ENCODE measurements around the gene HELQ. TPM values are rescaled to one million over a fixed set of nuclear protein-coding genes. Genes with fewer than 3 reads are reported as not detected.

HELQ gene
- total and polyA plus RNA-seq, 2 donors (not counting 1 experiment from before 2014, with no cell fraction given) = 21.7 to 42.4 TPM

DNA sequence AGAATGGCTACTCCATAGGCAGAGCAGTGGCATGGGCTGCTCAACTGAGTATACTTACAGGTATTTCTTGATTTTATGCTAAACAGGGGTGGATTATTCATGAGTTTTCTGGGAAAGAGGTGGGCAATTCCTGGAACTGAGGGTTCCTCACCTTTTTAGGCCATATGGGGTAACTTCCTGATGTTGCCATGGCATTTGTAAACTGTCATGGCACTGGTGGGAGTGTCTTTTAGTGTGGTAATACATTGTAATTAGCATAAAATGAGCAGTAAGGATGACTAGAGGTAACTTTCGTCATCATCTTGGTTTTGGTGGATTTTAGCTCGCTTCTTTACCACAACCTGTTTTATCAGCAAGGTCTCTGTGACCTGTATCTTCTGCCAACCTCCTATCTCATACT, 72.8 kb downstream of the HELQ start:
- Histone ChIP-seq H4K20me1 (ENCODE audit: control insufficient read depth, insufficient read depth, low read length, poor library complexity, severe bottlenecking) (no peaks in the 10 kb centered on the region), H3K9me3 (ENCODE audit: control extremely low read depth in 1 of 3, control insufficient read depth in 2 of 3, insufficient read depth in 1 of 3, low read length in 2 of 3) (peaks cover 4 to 21% (median 13%) of the 10 kb centered on the region in 3 donors), H3K4me3 (ENCODE audit: control extremely low read depth in 1 of 5, extremely low read depth in 1 of 5, insufficient read depth in 1 of 5, low read depth in 2 of 5, low read length in 4 of 5) (no peak overlapping the region), H3K27ac (ENCODE audit: low read length in 2 of 2) (no peak overlapping the region), H3K4me1 (ENCODE audit: control insufficient read depth in 2 of 2, insufficient read depth in 2 of 2, low read length in 2 of 2) (peaks cover 18 to 27% of the 10 kb centered on the region in 2 donors), H3K4me2 (replicated peaks; ENCODE audit: low read depth, low read length, poor library complexity, severe bottlenecking) (no peak overlapping the region), H3K27me3 (replicated peaks in 1 of 4; ENCODE audit: control extremely low read depth in 1 of 4, control insufficient read depth in 3 of 4, insufficient read depth in 4 of 4, low read length in 3 of 4) (no peaks in the 10 kb centered on the region), H2AFZ (ENCODE audit: insufficient read depth, low read depth, low read length, poor library complexity, severe bottlenecking) (no peak overlapping the region), H3K36me3 (replicated peaks in 1 of 2; ENCODE audit: control extremely low read depth in 1 of 2, control insufficient read depth in 1 of 2, extremely low read depth in 1 of 2, insufficient read depth in 2 of 2, low read length in 1 of 2) (no peaks in the 10 kb centered on the region), H3K9ac (ENCODE audit: low read length) (no peak overlapping the region), H3K79me2 (ENCODE audit: control insufficient read depth, insufficient read depth, low read length) (no peaks in the 10 kb centered on the region)
- no peak overlapping the region for H3K4me3 Mint-ChIP-seq
- POLR2A ChIA-PET = no interaction called here
- DNase-seq (no peak), ATAC-seq (ENCODE audit: low read depth) (no peak)
- peaks cover 9% of the 10 kb centered on the region for H3K9me3 Mint-ChIP-seq (ENCODE audit: insufficient read depth)
- TF ChIP-seq EZH2 (IDR thresholded peaks at IDR 0.05; ENCODE audit: borderline replicate concordance, insufficient read depth, low read depth, low read length, poor library complexity, severe bottlenecking) (no peak), CTCF (IDR thresholded peaks at IDR 0.05) (no peak)
- no CpG with 5 or more reads among the region's 2 CpGs for WGBS (ENCODE audit: insufficient coverage)
- H3K27ac Mint-ChIP-seq = no peak overlapping the region
- CTCF ChIA-PET = no interaction called here
- H3K27me3 Mint-ChIP-seq = no peaks in the 10 kb centered on the region
- H3K4me1 Mint-ChIP-seq = peaks cover 25% of the 10 kb centered on the region
- intact Hi-C loops (cut with micrococcal nuclease) = no loop called here

DNA sequence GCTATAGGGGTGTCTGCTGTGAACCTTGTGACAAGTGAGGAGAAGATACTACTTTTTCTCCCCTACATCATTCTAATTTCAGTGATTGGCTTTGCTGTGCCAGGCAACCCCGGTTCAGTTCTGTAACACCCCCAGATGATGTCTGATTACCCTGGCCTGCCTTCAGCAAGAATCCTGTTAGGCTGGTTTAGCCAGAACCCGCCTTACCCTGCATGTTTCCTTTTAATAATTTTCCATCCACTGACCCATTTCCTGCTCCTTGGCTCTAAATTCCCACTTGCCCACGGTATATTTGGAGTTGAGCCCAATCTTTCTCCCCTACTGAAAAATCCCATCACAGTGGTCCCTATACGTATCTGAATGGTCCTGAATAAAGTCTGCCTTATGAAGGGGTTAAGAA, 74.5 kb downstream of the HELQ start:
- peaks cover 4 to 32% (median 15%) of the 10 kb centered on the region in 3 donors for H3K9me3 ChIP-seq (ENCODE audit: control extremely low read depth in 1 of 3, control insufficient read depth in 2 of 3, insufficient read depth in 1 of 3, low read length in 2 of 3)
- H3K4me2 ChIP-seq (replicated peaks; ENCODE audit: low read depth, low read length, poor library complexity, severe bottlenecking) = no peak overlapping the region
- H3K36me3 ChIP-seq (replicated peaks in 1 of 2; ENCODE audit: control extremely low read depth in 1 of 2, control insufficient read depth in 1 of 2, extremely low read depth in 1 of 2, insufficient read depth in 2 of 2, low read length in 1 of 2) = no peaks in the 10 kb centered on the region
- no peaks in the 10 kb centered on the region for H3K79me2 ChIP-seq (ENCODE audit: control insufficient read depth, insufficient read depth, low read length)
- DNase-seq (no peak), ATAC-seq (ENCODE audit: low read depth) (no peak)
- 94% methylated on average over 2 of the region's 4 CpGs for WGBS (ENCODE audit: insufficient coverage)
- H4K20me1 ChIP-seq (ENCODE audit: control insufficient read depth, insufficient read depth, low read length, poor library complexity, severe bottlenecking) = no peaks in the 10 kb centered on the region
- H3K9ac ChIP-seq (ENCODE audit: low read length) = no peak overlapping the region
- Mint-ChIP-seq H3K27ac (no peak overlapping the region), H3K27me3 (no peaks in the 10 kb centered on the region), H3K4me3 (no peak overlapping the region), H3K9me3 (ENCODE audit: insufficient read depth) (peaks cover 17% of the 10 kb centered on the region), H3K4me1 (peaks cover 9% of the 10 kb centered on the region)
- ChIA-PET POLR2A (no interaction called here), CTCF (no interaction called here)
- H3K4me1 ChIP-seq (ENCODE audit: control insufficient read depth in 2 of 2, insufficient read depth in 2 of 2, low read length in 2 of 2) = peaks cover 1 to 10% of the 10 kb centered on the region in 2 donors
- intact Hi-C loops (cut with micrococcal nuclease) = no loop called here
- TF ChIP-seq EZH2 (IDR thresholded peaks at IDR 0.05; ENCODE audit: borderline replicate concordance, insufficient read depth, low read depth, low read length, poor library complexity, severe bottlenecking) = no peak
- TF ChIP-seq CTCF (IDR thresholded peaks at IDR 0.05) = no peak
- no peaks in the 10 kb centered on the region for H3K27me3 ChIP-seq (replicated peaks in 1 of 4; ENCODE audit: control extremely low read depth in 1 of 4, control insufficient read depth in 3 of 4, insufficient read depth in 4 of 4, low read length in 3 of 4)
- no peak overlapping the region for H2AFZ ChIP-seq (ENCODE audit: insufficient read depth, low read depth, low read length, poor library complexity, severe bottlenecking)
- H3K4me3 ChIP-seq (ENCODE audit: control extremely low read depth in 1 of 5, extremely low read depth in 1 of 5, insufficient read depth in 1 of 5, low read depth in 2 of 5, low read length in 4 of 5) = no peak overlapping the region
- no peak overlapping the region for H3K27ac ChIP-seq (ENCODE audit: low read length in 2 of 2)
